Activated CD4-positive, CD25-positive, alpha-beta regulatory T cell treated with anti-CD3 and anti-CD28 coated beads, Interleukin-2, amount 50 U/mL, for 16 hours (primary cell): ENCODE results near the gene NRDE2.

Source experiments
- DNase-seq: peaks from one replicate; pipeline ENCODE4 v3.0.0-alpha.2; 2020; ENCODE audit warnings: low read depth, low spot score

NRDE2 gene

DNA sequence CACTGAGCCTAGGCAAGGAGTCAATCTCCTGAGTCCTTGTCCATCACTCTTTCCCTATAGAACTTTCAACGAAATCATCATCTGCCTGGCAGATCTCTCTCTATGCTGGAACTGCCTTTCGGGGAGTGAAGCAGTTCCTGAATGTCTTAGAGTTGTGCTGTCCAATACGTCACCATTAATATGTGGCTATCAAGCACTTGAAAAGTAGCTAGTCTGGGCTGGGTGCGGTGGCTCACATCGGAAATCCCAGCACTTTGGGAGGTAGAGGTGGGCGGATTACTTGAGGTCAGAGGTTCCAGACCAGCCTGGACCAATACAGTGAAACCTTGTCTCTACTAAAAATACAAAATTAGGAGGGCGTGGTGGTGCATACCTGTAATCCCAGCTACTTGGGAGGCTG, 35.1 kb downstream of the NRDE2 start:
- DNase-seq, result no peak

DNA sequence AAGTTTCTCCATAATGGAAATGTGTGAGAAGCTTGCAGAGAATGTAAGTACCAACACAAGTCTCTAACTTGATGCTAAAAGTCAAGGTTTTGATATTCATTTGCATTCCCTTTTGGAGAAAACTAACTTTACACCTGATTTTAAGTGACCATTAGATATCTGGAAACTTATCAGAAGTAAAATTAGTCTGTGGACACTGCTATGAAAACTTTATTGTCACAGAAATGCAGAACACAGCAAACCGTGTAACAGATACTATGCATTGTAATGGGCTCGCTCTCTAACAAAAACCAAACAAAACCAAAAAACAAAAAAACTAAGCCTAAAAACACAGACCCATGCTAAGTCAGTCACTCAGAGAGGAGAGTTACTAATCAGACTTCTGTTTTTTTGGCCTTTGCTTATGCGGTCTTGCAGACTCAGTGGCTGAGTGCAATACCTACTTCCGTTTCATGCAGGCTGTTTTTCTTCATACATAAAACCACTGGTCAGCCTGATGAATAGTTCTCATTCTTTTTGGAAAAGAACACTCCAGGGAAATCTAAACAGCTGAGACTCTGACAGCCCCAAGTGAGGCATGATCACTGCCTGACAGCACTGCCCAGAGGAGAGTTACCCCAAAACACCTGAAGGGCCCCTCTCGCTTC, 35.7 kb downstream of the NRDE2 start:
- no peak for DNase-seq

DNA sequence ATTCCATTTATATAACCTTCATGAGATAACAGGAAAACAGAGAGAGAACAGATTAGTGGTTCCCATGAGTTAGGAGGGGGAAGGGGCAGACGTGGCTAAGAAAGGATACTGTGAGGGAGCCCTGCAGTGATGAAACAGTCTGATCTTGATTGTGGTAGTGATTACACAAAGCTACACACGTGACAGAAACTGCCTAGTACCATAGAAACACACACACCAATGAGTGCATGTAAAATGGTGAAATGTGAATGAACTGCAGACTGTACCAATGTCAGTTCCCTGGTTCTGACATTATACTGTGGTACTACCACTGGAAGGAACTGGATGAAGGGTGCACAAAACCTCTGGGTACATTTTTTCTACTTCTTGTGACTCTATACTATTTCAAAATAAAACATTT, 36.9 kb downstream of the NRDE2 start:
- no peak for DNase-seq

DNA sequence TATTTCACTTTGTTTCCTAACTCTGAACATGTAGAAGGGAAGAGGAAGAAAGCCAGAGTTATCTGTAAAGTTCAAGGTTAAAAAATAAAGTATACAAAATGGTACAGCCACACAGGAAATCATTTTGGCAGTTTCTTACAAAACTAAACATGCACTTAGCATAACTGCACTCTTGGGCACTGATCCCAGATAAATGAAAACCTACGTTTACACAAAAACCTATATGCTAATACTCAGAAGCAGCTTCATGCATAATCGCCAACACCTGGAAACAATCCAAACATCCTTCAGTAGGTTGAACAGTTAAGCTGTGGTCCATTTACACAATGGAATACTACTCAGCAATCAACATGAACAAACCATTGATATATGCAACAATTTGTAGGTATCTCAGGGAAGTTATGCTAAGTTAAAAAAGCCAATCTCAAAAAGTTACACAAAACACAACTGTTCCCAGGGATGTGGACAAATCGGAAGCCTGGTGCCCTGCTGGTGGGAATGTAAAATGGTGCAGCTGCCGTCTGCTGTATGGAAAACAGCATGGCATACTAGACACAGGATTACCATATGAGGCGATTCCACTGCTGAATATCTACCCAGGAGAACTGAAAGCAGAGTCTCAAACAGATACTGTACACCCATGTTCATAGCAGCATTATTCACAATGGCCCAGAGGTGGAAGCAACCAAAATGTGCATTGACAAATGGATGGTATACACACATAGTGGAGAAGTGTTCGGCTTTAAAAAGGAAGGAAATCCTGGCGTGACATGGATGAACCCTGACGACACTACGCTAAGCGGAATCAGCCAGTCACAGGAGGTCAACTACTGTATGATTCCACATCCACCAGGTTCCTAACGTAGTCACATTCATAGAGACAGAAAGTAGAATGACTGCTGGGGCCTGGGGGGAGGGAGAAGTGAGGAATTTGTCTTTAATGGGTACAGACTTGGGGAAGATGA, 37.7 kb downstream of the NRDE2 start:
- DNase-seq, result no peak

DNA sequence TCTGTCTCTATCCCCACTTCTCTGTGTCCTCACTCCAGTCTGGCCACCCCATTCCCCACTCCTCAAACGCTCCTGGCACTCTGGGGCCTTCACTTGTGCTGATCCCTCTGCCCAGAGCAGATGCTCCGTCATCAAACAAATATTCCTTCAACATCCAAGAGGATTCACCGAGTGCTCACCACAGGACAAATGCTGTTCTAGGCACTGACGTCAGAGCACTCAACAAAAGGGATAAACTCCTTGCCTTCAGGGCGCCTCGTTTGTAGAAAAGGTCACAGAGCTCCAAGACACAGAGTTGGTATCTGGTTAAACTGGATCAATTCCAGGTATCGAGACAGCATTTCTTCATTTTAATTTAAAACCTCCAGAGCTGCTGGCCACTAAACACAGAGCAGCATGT, 40.0 kb downstream of the NRDE2 start:
- no peak for DNase-seq

DNA sequence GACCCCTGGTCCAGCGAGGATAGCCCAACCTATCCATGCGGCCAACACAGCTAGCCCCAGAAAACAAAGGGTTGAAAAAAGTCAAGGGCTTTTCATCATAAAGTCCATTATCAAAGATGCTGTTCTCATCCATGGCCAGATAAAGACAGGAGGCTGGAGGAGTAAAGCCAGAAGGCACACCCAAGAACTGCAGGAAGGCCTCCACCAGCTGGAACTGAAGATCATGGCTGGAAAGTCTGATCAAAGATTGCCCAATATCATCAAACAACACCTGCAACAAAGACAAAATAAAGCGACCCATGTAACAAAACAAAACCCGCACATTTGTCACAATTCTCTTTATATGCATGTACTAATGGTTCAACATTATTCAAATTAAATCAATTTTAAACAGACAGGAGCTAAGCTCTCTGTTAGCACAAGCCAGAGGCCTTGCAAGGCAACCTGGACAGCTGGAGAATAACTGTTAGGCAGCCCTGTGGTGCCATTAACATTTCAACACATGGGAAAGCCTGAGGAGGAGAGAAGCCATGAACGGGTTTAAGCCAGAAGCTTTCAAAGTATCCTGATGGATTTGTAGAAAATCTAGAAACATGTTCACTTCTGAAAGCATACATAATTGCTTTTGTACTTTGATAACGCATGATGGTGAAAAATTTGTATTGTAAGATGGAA, 41.3 kb downstream of the NRDE2 start:
- no peak for DNase-seq

DNA sequence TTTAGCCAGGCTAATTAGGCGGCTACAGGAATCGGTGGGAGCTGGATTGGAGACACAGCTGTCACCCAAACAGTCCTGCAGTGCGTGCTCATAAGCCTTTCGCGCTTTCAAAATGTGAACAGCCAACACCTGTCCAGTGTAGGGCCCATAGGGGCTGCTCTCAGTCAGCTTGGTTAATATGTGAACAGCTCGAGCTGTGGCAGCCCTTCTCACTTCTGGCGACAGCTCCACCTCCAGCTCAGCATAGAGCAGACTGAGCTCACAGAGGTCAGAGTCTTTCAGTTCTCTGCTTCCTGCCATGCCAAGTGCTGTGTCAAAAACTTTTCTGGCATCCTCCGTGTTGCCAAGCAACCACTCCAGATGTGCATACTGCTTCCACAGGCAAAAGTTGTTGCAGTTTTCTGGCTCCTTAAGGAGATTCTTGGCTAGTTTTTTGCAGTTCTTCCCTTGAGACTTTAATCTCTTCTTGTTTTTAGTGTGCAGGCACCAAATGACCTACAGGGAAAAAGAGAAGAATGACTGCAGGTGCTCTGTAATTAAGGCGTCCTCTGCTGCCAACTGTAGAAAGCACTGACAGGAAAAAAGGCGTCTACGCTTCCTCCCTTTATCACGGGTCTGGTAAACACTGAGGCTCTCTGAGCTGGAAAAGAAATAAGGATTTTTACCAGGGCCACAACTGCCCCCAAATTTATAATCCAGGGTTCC, 42.9 kb downstream of the NRDE2 start:
- no peak for DNase-seq

DNA sequence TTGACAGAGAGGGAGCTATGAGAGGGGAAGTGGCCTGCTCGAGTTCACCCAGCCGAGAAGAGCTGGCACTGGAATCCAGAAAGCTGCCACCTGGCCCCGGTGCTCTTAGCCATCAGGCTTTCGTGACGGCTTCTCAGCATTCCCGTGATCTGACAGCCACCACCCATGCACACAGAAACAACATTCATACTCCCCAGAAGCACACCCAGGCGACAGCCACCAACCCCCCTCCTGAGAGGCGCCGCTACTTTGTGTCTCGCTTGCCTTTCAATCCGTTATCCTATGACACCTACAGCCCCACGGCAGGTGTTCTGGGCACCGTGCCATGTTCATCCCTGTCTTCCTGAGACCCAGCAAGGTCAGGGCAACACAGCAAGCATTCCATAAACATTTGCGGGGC, 44.0 kb downstream of the NRDE2 start:
- DNase-seq, result no peak

DNA sequence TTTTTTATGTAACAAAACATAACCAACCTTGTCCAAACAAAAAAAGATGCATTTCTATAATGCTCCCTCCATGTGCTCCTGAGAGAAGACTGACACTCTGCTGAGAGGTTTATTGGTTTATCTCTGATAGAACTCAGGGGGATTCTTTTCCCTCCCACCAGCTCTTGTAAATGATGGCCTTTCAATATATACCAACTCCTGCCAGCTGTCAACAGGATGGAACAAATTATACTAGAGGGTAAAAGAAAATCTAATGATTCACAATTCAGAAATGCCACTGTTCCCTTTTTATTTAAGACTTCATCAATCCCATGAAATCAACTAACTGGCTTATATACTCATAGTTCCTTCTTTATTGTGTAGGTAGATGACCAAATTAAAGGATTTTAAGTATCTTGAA, 50.0 kb downstream of the NRDE2 start:
- DNase-seq, result no peak

DNA sequence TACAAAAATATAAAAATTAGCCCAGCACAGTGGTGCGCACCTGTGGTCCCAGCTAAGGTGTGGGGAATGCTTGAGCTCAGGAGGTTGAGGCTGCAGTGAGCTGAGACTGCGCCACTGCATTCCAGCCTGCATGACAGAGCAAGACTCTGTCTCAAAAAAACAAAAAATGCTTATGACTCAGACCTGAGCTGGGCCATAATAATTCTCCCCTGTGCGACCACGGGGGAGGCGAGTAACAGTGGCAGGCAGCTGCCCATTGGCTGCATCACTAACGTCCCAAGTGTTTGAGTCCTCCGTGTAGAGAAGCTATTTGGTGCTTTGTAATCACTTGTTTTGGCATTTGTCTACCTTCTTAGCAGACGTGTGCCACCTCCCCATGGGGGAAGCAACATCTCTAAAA, 50.5 kb downstream of the NRDE2 start:
- no peak for DNase-seq

DNA sequence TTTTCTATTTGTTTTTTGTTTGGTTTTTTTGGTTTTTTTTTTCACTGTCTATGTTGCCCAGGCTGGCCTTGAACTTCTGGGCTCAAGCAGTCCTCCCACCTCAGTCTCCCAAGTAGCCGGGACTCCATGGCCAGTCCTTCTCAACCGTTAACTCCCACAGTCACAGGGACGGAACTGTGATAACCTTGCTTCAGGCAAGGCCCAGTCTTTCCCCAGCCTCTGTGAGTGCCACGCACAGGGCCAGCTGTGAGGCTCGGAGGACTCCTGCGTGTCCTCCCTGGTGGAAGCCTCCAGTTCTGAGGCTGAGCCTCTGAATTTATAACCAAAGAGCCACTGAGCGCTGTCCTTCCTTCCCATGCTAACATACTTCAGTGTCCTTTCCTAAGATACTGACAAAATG, 51.6 kb downstream of the NRDE2 start:
- no peak for DNase-seq

DNA sequence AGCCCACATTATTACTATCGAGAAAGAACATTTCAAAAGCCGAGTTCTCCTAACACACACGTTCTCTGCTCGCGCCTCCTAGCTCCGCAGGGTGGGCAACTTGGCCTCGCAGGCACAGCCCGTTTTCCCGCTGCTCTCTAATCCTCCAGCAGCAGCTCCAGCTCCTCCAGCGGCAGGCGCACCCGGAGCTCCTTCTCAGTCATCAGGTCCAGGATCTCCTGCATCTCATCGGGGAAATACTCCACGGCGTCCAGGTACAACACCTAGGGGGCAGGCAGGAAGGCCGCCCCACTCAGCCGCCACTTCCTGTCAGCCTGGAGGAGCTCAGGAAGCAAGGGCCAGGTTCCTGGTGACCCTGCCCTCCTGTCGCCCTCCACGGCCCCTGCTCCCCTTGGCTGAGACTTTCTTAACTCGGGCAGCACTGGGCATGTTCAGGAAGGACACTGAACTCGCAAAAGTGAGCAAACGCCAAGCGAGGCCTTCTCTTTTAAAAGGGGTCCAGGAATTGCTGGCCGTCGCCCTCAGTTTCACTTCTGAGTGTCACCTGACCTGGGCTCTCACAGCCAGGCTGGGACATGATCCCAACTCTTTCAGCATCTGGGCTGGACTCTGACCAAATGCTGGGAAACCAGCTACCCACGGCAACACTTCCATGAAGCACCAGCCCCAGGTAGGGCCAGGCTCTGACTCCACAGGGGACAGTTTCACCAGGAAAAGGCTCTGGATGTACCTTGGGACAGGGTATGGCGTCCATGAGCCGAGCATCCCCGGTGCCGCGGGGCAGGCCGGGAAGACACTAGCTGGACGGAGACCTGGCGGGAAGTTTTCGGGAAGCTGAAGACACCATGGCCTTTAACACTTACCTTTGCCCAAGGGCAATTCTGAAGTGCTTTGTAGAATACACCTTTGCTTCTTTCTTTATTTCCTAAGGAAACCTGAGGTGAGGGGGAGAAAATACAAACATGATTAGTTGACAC, 53.3 kb downstream of the NRDE2 start:
- no peak for DNase-seq

DNA sequence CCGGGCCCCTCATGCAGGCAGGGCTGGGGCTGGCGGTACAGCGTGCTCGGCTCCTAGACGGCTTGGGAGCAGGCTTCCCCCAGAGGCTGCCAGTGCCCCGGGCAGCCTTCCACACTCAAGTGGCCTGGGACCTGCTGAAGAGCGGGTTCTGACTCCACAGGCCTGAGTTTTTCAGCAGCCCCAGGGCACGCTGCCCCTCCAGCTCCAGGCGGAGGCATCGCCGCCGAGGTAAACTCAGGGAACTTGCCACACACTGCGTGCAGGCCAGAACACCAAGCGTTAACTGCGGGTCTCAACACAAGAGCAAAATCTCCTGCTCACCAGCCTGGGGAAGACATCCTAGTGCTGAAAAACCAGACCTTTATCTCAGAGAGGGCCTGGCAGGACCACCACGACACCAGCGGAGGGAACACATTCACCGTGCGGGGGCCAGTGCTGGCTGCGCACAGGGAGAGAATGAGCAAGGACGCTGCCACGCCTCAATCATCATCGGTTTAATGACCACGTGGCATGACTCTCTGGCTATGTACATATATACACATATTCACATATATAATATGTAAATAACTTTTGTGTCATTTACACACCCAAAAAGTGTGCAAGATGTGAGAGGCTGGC, 54.1 kb downstream of the NRDE2 start:
- no peak for DNase-seq

DNA sequence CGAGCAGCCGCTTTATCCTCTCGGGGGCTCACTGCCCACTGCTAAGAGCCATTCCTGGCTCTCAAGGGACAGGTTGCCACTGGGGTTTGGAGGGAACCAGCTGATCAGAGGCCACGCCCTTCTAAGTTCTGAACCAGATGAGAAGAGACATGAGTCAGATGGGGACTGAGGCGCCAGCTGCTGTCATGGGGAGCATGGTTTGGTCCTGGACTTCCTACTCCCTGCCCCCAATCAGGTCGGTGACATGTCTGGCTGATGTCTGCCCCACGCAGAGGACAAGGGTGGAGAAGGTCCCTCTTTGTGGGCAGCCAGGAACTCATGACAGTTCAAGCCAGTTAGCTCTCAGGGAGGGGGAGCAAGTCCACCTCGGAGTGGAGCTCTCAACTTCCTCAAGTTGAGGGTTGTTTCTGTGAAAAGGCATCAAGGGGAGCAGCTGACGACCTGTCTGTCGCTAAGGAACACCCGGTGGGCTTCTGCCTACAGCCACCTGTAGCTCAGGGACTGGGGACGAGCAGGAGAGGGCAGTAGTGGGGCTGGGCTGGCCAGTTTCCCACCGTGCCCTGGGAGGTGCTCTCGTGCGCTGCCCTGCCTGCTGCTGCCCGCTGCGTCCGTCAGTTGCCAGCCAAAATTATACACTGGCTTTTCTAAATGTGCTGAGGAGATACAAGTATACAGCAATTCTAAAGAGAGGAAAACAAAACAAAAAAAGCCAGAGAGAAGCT, 54.9 kb downstream of the NRDE2 start:
- no peak for DNase-seq

DNA sequence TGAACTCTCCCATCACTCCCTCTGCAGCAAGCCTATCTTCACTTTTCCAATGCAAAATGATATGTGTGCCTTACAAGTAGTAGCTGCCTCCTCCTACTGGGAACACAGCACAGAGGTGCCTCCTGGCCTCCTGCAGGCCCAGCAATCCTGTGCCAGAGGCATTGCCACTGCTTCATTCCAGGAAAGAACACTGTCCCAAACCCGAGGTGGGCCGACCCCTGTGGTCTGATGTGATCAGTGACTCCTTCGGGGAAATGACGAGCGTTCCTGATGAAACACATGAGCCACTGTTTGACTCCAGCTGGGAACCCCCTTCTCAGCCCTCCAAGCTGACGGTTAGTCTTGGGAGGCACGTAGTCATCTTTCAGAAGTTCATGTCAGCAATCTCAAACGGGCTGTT, 55.9 kb downstream of the NRDE2 start:
- no peak for DNase-seq

DNA sequence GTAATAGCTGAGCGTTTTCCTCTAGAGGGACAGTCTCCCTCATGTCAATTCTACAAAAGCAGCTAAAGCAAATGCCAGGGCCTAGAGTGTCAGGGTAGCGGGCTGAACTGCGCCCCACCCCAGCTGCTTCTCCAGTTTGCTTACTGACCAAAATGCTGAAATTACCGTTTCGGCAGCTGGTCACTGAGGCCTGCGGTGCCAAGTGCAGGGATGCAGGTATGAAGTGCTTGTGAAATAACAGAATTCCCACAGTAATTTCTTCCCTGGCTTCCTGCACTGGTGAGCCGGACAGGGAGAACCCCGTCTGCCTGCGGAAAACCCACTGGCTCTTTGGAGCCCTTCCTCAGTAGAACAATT, 56.3 kb downstream of the NRDE2 start:
- no peak for DNase-seq

DNA sequence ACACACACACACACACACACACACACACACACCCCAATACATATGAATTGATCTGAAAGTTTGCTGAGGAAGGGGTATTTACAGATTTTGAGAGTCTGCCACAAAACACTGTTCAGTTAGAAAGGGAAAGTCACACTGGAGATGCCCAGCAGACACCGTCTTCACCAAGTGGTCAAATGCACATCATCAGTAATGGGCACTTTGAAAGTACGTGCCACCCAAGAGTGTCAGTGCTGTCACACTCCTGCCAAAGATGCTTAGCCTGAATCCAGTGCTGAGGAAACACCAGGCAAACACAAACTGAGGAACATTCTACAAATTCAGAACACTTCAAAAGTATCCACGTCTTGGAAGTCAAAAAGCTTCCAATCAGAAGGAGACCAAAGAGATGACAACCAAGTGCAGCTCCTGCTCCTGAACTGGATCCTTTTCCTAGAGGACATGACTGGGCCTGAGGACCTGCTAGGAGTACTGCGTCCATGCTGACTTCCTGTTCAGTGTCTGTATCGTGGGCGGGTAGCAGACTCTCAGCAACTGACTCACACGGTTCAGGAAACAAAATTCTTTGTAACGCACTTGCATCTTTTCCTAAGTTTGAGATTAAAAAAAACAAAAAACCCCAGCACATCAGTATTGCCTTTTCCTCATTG, 56.8 kb downstream of the NRDE2 start:
- no peak for DNase-seq

DNA sequence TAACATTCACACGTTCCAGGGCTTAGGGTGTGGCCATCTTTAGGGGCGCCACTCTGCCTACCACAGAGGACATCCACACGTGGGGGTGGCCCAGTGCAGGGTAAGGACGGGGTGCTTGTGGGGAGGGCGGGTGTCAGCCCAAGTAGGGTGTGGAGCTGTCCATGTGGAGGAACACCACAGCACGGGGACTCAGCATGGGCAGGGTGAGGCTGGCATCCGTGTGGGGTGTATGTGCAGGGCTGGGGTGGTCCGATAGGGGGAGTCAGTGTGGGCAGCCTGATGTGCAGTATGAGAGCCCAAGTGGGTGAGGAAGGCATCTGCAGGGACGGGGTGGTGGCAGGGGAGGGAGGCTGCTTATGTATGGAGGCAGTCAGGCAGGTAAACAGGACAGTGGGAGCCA, 57.7 kb downstream of the NRDE2 start:
- no peak for DNase-seq

DNA sequence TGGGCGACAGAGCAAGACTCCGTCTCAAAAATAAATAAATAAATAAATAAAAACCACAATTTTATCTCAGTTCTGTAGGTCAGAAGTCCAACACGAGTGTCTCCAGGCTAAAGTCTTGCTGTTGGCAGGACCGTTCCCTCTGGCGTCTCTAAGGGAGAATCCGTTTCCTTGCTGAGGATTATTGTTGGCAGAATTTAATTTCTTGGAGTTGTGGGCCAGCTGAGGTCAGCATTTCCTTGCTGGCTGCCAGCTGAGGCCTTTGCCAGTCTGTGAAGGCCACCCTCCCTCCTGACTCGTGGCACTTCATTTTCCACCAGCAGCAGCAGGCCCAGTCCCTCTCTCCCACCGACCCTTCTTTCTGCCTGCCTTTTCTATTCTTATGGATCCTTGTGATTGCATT, 58.2 kb downstream of the NRDE2 start:
- DNase-seq, result no peak
